Astrocyte of the hippocampus (primary cell): Measurements from ENCODE around the gene COPS9.

Source experiments
- DNase-seq: peaks from one replicate; pipeline ENCODE4 v3.0.0; 2011; ENCODE audit warnings: low read depth, low spot score

The COPS9 gene

GRCh38 chr2:240134956-240135520 is 1.1 kb downstream of the COPS9 start:
- DNase-seq: no peak

- DNase-seq: no peak
These were observed 1.6 kb downstream of the COPS9 start for GRCh38 chr2:240134466-240134865.

GRCh38 chr2:240133401-240133800 is 2.7 kb downstream of the COPS9 start:
- DNase-seq: no peak

GRCh38 chr2:240132651-240132980 is 3.5 kb downstream of the COPS9 start:
- DNase-seq: no peak

GRCh38 chr2:240131941-240132650 is 4.0 kb downstream of the COPS9 start:
- DNase-seq: no peak

GRCh38 chr2:240131296-240131695 is 4.8 kb downstream of the COPS9 start:
- DNase-seq: no peak

GRCh38 chr2:240130393-240131195 is 5.5 kb downstream of the COPS9 start:
- DNase-seq: no peak

GRCh38 chr2:240129731-240130392 is 6.2 kb downstream of the COPS9 start:
- no peak for DNase-seq

GRCh38 chr2:240129311-240129710 is 6.8 kb downstream of the COPS9 start:
- DNase-seq: no peak

GRCh38 chr2:240128608-240129145 is 7.4 kb downstream of the COPS9 start:
- no peak for DNase-seq

GRCh38 chr2:240127911-240128607 is 8.0 kb downstream of the COPS9 start:
- DNase-seq: no peak

- DNase-seq: no peak
These were observed 8.8 kb downstream of the COPS9 start for GRCh38 chr2:240127191-240127750.

- DNase-seq: no peak
These were observed 9.4 kb downstream of the COPS9 start for GRCh38 chr2:240126731-240127130.

- no peak for DNase-seq
These were observed 10.4 kb downstream of the COPS9 start for GRCh38 chr2:240125742-240126141.

GRCh38 chr2:240124651-240125030 is 11.5 kb downstream of the COPS9 start:
- no peak for DNase-seq

- DNase-seq: no peak
These were observed 12.1 kb downstream of the COPS9 start for GRCh38 chr2:240123821-240124650.

- no peak for DNase-seq
These were observed 14.4 kb downstream of the COPS9 start for GRCh38 chr2:240121675-240122074.

GRCh38 chr2:240121190-240121589 is 14.9 kb downstream of the COPS9 start:
- no peak for DNase-seq

GRCh38 chr2:240114233-240114632 is 21.9 kb downstream of the COPS9 start:
- DNase-seq: no peak
